HG03558 (cell line): Measurements from ENCODE around the gene DPT.

Experiments
- ATAC-seq: cut with Tn5 transposase; IDR thresholded peaks from one replicate; pipeline ENCODE4 v1.9.1; 2021; ENCODE audit warnings: moderate number of reproducible peaks; ENCODE audit not compliant: unreplicated experiment; ENCODE audit errors: extremely low read depth

Gene DPT

DNA sequence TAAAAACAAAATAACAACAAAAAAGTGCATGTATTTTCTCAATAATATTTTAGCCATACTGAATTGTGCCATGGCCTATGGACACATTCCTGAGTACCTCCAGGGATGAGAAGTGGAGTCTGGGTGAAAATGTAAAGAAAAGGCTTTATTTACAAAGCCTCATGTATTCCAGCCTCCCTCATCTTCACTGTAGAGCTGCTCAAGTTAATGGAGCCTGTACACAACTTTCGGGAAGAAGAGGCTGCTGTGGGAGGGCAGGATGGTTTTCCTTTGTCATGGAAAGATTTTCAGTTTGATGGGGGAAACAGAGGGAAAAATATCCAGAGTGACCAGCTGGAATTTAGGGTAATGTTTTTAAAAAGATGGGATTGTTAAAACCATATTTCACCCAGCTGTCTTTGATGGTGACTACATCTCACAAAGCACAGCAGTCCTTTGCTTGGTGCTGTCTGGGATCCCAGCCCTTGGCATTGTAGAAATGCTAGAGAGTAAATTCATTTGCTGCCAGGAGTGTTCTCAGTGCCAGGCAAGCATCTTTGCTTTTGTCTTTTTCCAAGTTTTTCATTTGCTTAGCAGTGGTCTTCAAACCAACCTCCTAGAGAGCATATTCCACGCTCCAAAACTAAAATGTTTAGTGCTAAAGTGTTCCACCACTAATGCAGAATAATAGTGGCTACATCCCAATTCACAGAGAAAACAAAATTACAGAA, 54.9 kb downstream of the DPT start:
- ATAC-seq = no peak

- ATAC-seq = no peak
Observed at GRCh38 chr1:168672278-168672677, 56.7 kb downstream of the DPT start.

DNA sequence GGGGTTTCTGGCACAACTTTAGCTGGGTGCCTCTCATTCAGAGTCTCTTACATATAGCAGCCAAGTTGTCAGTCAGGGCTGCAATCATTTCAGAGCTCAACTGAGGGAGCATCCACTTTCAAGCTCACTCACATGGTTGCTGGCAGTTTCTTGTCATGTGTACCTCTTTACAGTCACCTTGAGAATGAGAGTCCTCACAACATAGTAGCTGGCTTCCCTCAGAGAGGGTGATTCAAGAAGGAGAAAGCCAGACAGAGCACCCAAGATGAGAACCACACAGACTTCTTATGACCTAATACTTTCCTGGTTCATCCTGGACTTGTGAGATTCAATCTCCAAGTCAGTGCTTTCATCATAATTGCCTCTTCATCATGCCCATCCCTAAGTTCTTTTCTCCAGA, 57.2 kb downstream of the DPT start:
- no peak for ATAC-seq

GRCh38 chr1:168665975-168666374, 63.0 kb downstream of the DPT start:
- no peak for ATAC-seq

- ATAC-seq = no peak
Observed at GRCh38 chr1:168664069-168664834, 64.8 kb downstream of the DPT start.

GRCh38 chr1:168656485-168656884, 72.5 kb downstream of the DPT start:
- no peak for ATAC-seq

- ATAC-seq = no peak
Observed at GRCh38 chr1:168654198-168654915, 74.6 kb downstream of the DPT start.

DNA sequence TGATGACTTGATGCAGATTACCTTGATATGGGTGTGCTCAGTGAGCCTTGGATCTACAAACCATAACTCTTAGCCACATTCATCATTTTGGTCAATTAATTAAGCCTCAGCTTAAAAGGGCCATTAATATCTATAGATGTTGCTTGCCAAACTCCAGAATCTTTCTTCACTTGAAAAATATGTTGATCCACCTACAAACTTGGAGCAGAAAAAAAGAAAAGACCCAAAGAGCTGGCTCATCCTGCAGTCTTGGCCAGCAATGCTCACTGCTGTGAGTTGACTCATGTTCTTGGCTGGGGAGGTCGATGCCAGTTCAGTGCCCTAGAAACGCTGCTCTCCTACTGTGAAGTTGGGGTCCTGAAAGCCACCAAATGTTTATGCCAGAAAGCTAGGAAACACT, 75.4 kb downstream of the DPT start:
- ATAC-seq = no peak

DNA sequence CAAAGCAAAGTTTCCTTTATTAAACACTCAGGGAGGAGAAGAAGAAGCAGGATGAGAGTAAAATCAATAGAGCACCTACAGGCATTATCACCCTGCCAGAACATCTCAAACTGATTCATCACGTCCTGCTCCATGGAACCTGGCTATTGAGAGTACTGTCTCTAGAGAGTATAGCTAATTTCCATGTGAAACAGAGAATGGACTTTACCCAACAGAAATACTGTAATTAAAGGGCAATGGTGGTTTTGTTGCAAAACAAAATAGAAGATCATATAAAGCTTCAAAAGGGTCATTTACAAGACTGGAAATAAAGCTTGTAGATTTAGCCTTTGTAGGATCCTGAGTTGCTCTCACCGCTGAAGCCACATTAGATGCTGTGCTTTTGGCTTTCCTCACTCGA, 83.3 kb downstream of the DPT start:
- ATAC-seq = no peak
